HG03558 (cell line): ENCODE data around the gene ADH1B.
"Not testable (repeated sequence)": the region's sequence is repeated elsewhere in the genome, so short reads cannot be mapped to it uniquely, and the experiment has no call there.

Experiments used
- ATAC-seq: cut with Tn5 transposase; IDR thresholded peaks from one replicate; pipeline ENCODE4 v1.9.1; 2021; ENCODE audit warnings: moderate number of reproducible peaks; ENCODE audit not compliant: unreplicated experiment; ENCODE audit errors: extremely low read depth

The ADH1B gene

GRCh38 chr4:99321241-99322191 lies at the start of gene ADH1B:
TSS of gene ADH1B (minus strand) at chr4:99321401. CDS start at chr4:99321331, 70 bp downstream.
- ATAC-seq = no peak

- not testable (repeated sequence) for ATAC-seq
These were observed 46.6 kb upstream of the ADH1B start for GRCh38 chr4:99367817-99368216.

GRCh38 chr4:99366491-99366890 lies 45.3 kb upstream of the ADH1B start:
- ATAC-seq = no peak

DNA sequence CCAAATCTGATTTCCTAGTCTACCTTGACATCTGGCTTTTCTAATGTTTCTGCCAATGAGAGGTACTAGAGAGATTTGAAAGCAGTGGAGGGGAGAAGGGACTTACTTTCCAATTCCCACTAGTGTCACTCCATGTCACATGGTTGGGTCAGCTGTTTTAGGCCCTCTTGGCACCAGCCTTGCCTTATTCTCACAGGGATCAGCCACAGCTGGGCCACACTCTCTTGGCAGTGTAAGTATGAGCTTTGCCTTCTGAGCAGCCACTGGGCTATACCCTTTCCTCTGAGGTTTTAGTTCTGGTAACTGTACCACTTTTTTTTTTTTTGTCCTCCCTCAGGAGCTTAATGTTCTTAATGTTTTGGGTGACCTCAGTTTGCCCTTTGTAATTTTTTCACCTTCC lies 41.6 kb upstream of the ADH1B start:
- ATAC-seq = no peak

DNA sequence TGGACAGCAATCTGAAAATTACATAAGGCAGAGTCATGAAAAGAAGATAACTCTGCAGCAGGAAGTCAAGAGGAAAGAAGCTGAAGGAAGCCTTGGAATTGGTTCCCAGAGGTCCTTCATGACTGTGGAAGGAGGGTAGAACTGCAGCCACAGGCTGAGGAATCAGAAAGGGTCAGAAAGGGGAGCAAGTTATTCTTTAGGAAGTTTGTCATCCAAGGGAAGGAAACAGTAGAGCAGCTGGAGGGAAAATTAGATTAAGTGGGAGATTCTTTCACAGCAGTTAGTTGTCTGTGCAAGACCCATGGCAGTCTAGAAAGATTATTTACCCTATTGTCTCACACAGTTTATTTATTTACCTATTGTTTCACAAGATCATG lies 40.7 kb upstream of the ADH1B start:
- no peak for ATAC-seq

- ATAC-seq = no peak
These were observed 40.2 kb upstream of the ADH1B start for GRCh38 chr4:99361268-99361898.

- no peak for ATAC-seq
These were observed 38.4 kb upstream of the ADH1B start for GRCh38 chr4:99359480-99360204.

DNA sequence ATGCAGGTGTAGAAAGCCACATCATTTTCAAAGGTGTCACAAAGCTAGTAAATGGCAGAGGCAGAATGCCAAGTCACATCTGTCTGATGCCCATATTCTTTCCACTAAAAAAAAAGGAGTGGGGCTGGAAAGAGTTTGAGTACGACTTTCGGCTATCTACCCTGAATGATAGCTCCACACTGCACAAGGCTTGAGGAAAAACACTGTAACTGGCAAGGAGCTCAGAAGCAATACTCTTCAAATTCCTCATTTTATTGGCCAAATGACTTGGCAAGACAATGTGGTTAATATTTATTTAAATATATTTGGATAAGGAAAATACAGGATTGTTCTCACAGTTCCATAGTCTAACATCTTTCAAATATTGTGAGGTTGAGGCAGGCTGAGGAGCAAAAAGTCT lies 36.7 kb upstream of the ADH1B start:
- no peak for ATAC-seq

- ATAC-seq = peak; percentile 58
These were observed 35.8 kb upstream of the ADH1B start for GRCh38 chr4:99356992-99357391.

- ATAC-seq = not testable (repeated sequence)
These were observed 34.9 kb upstream of the ADH1B start for GRCh38 chr4:99356149-99356548.

DNA sequence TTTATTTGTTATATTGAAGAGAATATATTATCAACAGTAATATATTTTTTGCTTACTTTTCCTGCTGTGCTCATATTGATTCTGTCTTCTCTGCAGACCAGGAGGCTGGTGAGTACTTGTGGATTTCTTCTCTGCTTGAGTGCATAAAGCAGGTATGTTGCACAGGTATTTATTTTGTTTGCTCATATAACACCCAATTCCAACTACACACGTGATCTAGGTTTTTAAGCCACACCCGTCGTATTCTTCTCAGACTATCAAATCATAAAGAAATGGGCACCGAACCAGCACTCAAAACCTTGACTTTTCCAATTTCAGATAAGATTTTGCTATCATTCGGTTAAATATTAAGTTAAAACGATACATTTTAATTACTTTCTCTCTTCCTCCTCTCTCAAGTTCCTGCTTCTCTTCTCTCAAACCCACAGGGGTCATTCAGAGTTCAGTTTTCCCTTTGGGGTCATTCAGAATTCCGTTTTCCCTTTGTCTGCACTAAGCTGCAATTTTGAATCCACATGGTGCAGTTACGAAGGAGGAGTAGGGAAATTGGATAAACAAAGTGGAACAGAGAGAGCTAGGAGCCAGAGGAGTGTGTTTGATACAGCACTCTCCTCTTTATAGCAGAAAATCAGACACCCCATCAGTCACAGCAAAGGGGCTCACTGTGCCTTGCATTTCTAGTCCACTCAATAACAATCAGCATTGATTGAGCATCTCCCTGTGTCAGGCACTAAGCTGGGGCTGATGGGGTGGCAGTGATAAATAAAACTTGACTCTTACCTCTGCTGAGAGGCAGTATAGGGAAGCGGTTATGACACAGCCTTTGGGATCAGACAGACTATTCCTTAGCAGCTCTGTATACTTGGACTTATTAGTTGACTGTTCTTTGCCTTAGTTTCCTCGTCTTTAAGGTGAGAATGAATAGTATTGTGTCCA lies 31.7 kb upstream of the ADH1B start, which contains the start of gene ADH1C:
Gene ADH1C (minus strand): TSS at position 145 of the 936 bp plus-strand sequence. CDS start 71 bp downstream, at position 74.
- ATAC-seq = no peak

- ATAC-seq = no peak
These were observed 30.3 kb upstream of the ADH1B start for GRCh38 chr4:99351487-99351886.

DNA sequence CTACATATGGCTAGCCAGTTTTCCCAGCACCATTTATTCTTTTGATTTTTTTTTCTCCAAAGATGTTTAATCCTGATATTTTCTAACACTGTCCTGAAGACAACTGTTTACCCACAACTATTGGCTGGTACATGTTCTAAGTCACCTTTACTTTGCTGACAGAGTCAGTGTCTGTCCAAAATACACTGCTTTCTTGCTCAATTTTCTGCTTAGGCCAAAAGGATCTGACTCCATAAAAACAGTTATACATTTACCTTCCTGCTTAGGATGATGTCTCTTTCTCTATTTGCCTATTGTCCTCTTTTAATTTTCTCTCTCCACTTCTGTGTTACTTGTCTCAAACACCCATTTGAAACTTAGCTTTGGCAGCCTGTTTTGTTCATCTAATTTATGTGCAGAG lies 28.1 kb upstream of the ADH1B start:
- ATAC-seq = no peak

DNA sequence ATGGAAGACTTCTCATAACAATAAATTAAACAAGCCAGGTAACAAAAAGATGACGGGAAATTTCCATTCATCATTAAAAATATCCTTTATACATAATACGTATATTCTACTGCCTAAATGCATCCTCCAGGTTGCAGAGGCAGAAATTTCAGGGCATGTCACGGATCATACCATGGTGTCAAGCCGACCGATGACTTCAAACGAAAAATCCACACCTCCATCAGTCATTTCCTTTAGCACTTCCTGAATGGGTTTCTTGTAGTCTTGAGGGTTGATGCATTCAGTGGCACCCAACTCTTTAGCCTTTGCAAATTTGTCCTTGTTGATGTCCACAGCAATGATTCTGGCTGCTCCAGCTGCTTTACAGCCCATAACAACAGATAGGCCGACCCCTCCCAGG lies 21.4 kb upstream of the ADH1B start:
- not testable (repeated sequence) for ATAC-seq

GRCh38 chr4:99341426-99341825 lies 20.2 kb upstream of the ADH1B start:
- ATAC-seq = no peak

- no peak for ATAC-seq
These were observed 18.0 kb upstream of the ADH1B start for GRCh38 chr4:99339172-99339571.

- no peak for ATAC-seq
These were observed 15.4 kb upstream of the ADH1B start for GRCh38 chr4:99336553-99336952.

DNA sequence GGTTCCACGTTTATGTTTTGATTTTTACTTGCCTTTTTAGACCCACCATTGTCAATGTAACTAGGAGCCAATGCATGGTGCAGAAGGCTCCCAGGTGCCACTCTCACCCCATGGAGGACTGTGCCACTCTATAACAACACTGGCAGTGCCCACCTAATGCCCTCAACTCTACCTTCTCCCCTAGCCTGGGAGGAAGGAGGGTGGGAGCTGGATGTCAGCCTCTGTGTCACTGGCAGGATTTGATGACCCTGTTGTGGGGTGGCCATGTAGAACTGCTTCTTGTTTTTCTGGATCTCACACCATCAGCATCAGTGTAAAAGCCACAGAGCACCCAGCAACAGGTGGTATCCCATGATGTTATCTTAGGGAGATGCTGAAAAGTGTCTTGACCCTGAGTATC lies 13.7 kb upstream of the ADH1B start:
- ATAC-seq = no peak

DNA sequence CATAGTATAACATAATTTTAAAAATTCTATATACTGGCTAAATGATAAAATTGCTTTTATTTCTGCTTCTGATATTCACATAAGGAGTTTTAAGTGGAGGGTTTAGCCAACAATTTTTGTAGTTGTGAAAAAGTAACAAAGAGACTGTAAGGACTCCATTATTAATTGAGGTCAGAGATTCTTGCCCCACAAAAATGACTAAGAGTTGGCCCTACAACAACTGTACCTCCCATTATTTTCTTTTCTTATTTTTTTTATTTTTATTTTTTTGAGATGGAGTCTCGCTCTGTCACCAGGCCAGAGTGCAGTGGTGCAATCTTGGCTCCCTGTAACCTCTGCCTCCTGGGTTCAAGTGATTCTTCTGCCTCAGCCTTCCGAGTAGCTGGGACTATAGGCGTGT lies 9.4 kb upstream of the ADH1B start:
- no peak for ATAC-seq

DNA sequence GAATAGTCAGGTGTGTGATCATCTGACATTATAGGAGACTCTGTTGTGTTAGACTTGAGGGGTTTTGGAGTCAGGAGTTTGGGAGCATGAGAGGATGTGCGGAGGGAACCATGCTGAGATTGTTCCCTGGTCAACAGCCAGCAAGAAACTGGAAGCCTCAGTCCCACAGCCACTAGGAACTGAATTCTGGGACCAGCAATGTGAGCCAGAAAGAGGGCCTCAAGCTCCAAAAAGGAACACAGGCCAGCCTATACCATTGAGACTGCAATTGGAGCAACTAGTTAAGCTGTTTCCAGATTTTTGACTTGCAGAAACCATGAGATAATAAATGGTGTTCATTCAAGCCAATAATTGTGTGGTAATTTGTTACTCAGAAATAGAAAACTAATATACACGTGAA lies 8.7 kb upstream of the ADH1B start:
- no peak for ATAC-seq
